ENCODE data around the gene CT47C1. TPM values are rescaled to one million over a fixed set of nuclear protein-coding genes. Genes with fewer than 3 reads are reported as not detected.

Gene CT47C1
- total RNA-seq, 1 donor from 2014 or later: not detected

- Mint-ChIP-seq H3K36me3 (ENCODE audit: low read depth, unreplicated experiment) (no peaks in the 10 kb centered on the region), H3K9me3 (ENCODE audit: unreplicated experiment) (no peaks in the 10 kb centered on the region)
- FAIRE-seq: peak; percentile 9
Observed at GRCh38 chrX:119090627-119091026, 17.8 kb downstream of the CT47C1 start.

GRCh38 chrX:119093991-119094735, 21.4 kb downstream of the CT47C1 start:
- no peaks in the 10 kb centered on the region for H3K4me1 Mint-ChIP-seq (ENCODE audit: low read depth, unreplicated experiment)
- H3K27ac ChIP-seq (ENCODE audit: low read depth, low read length): no peak overlapping the region
- no peaks in the 10 kb centered on the region for H3K79me2 ChIP-seq (ENCODE audit: insufficient read depth, low read length)
- H3K27me3 ChIP-seq (ENCODE audit: insufficient read depth, low read length): no peaks in the 10 kb centered on the region
- no peaks in the 10 kb centered on the region for H3K9me3 Mint-ChIP-seq (ENCODE audit: unreplicated experiment)
- H3K4me3 Mint-ChIP-seq (ENCODE audit: unreplicated experiment): no peak overlapping the region
- TF ChIP-seq CTCF (IDR thresholded peaks at IDR 0.05; ENCODE audit: insufficient read depth, low read depth, low read length) (no peak), EZH2 (IDR thresholded peaks at IDR 0.05; ENCODE audit: insufficient read depth, low read length) (no peak)
- FAIRE-seq (peak; percentile 73), DNase-seq (ENCODE audit: low read depth) (no peak)
- H3K4me2 ChIP-seq (ENCODE audit: low read length): no peak overlapping the region
- H3K27me3 Mint-ChIP-seq (ENCODE audit: low read depth, unreplicated experiment): peaks cover 6% of the 10 kb centered on the region
- H3K4me3 ChIP-seq (ENCODE audit: insufficient read depth, low read depth, low read length): no peak overlapping the region
- H2AFZ ChIP-seq (ENCODE audit: low read depth, low read length): no peak overlapping the region
- no peaks in the 10 kb centered on the region for H4K20me1 ChIP-seq (ENCODE audit: insufficient read depth, low read length)
- no peaks in the 10 kb centered on the region for H3K9me3 ChIP-seq (ENCODE audit: insufficient read depth, low read depth, low read length)
- no peak overlapping the region for H3K9ac ChIP-seq (ENCODE audit: low read length)
- H3K36me3 ChIP-seq (ENCODE audit: insufficient read depth, low read length): no peaks in the 10 kb centered on the region
- H3K4me1 ChIP-seq (ENCODE audit: insufficient read depth, low read length): no peaks in the 10 kb centered on the region
- no peak overlapping the region for H3K27ac Mint-ChIP-seq (ENCODE audit: unreplicated experiment)
- H3K36me3 Mint-ChIP-seq (ENCODE audit: low read depth, unreplicated experiment): no peaks in the 10 kb centered on the region

More at GRCh38 chrX:119090627-119091026, 17.8 kb downstream of the CT47C1 start:
- Mint-ChIP-seq H3K27me3 (ENCODE audit: low read depth, unreplicated experiment) (peaks cover 17% of the 10 kb centered on the region), H3K4me1 (ENCODE audit: low read depth, unreplicated experiment) (no peaks in the 10 kb centered on the region), H3K27ac (ENCODE audit: unreplicated experiment) (no peak overlapping the region), H3K4me3 (ENCODE audit: unreplicated experiment) (no peak overlapping the region)
- no peak overlapping the region for H3K27ac ChIP-seq (ENCODE audit: low read depth, low read length)
- H3K9ac ChIP-seq (ENCODE audit: low read length): no peak overlapping the region
- H3K4me1 ChIP-seq (ENCODE audit: insufficient read depth, low read length): no peaks in the 10 kb centered on the region
- no peak for TF ChIP-seq EZH2 (IDR thresholded peaks at IDR 0.05; ENCODE audit: insufficient read depth, low read length)
- TF ChIP-seq CTCF (IDR thresholded peaks at IDR 0.05; ENCODE audit: insufficient read depth, low read depth, low read length): no peak
- no peak overlapping the region for H3K4me2 ChIP-seq (ENCODE audit: low read length)
- no peaks in the 10 kb centered on the region for H3K9me3 ChIP-seq (ENCODE audit: insufficient read depth, low read depth, low read length)
- H2AFZ ChIP-seq (ENCODE audit: low read depth, low read length): no peak overlapping the region
- no peaks in the 10 kb centered on the region for H4K20me1 ChIP-seq (ENCODE audit: insufficient read depth, low read length)
- H3K36me3 ChIP-seq (ENCODE audit: insufficient read depth, low read length): no peaks in the 10 kb centered on the region
- peaks cover 2% of the 10 kb centered on the region for H3K27me3 ChIP-seq (ENCODE audit: insufficient read depth, low read length)
- H3K4me3 ChIP-seq (ENCODE audit: insufficient read depth, low read depth, low read length): no peak overlapping the region
- no peaks in the 10 kb centered on the region for H3K79me2 ChIP-seq (ENCODE audit: insufficient read depth, low read length)
- no peak for DNase-seq (ENCODE audit: low read depth)

GRCh38 chrX:119094819-119095218, 22.0 kb downstream of the CT47C1 start:
- Histone ChIP-seq H4K20me1 (ENCODE audit: insufficient read depth, low read length) (no peaks in the 10 kb centered on the region), H3K36me3 (ENCODE audit: insufficient read depth, low read length) (no peaks in the 10 kb centered on the region), H3K4me1 (ENCODE audit: insufficient read depth, low read length) (no peaks in the 10 kb centered on the region), H2AFZ (ENCODE audit: low read depth, low read length) (no peak overlapping the region), H3K4me3 (ENCODE audit: insufficient read depth, low read depth, low read length) (no peak overlapping the region), H3K27ac (ENCODE audit: low read depth, low read length) (no peak overlapping the region), H3K79me2 (ENCODE audit: insufficient read depth, low read length) (no peaks in the 10 kb centered on the region), H3K9me3 (ENCODE audit: insufficient read depth, low read depth, low read length) (no peaks in the 10 kb centered on the region), H3K9ac (ENCODE audit: low read length) (no peak overlapping the region), H3K27me3 (ENCODE audit: insufficient read depth, low read length) (no peaks in the 10 kb centered on the region), H3K4me2 (ENCODE audit: low read length) (no peak overlapping the region)
- no peaks in the 10 kb centered on the region for H3K36me3 Mint-ChIP-seq (ENCODE audit: low read depth, unreplicated experiment)
- DNase-seq (ENCODE audit: low read depth): no peak
- no peaks in the 10 kb centered on the region for H3K9me3 Mint-ChIP-seq (ENCODE audit: unreplicated experiment)
- peaks cover 2% of the 10 kb centered on the region for H3K27me3 Mint-ChIP-seq (ENCODE audit: low read depth, unreplicated experiment)
- TF ChIP-seq EZH2 (IDR thresholded peaks at IDR 0.05; ENCODE audit: insufficient read depth, low read length) (no peak), CTCF (IDR thresholded peaks at IDR 0.05; ENCODE audit: insufficient read depth, low read depth, low read length) (no peak)
- FAIRE-seq: no peak
- H3K4me1 Mint-ChIP-seq (ENCODE audit: low read depth, unreplicated experiment): no peaks in the 10 kb centered on the region
- no peak overlapping the region for H3K27ac Mint-ChIP-seq (ENCODE audit: unreplicated experiment)
- H3K4me3 Mint-ChIP-seq (ENCODE audit: unreplicated experiment): no peak overlapping the region

All from astrocyte (in vitro differentiated cells and primary cell).